Measurements from ENCODE around the gene ATXN1.

DNA sequence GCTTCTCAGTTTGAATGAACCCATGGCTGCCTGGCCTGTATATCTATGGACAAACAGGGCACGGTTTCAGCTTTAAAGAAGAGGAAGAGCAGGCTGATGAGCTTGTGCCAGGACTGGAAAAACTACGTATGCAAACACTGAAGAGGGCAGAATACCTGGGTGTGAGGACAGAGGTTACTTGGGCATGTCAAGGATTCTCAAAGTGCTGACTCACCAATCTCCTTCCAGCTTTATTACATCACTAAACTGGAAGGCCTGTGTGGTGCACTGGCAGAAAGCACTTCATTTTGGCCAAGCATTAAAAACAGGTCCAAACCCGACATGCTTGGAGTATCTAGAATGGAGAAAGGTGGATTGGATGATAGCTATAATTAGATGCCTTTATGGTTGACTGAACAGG lies 427.7 kb downstream of the ATXN1 start:
- TF ChIP-seq HDAC6 (IDR thresholded peaks at IDR 0.05; ENCODE audit: low read depth, low read length) (no peak), SRF (IDR thresholded peaks at IDR 0.05; ENCODE audit: low read depth, low read length) (no peak), SAP30 (IDR thresholded peaks at IDR 0.05; ENCODE audit: insufficient read depth, insufficient replicate concordance, low read length) (no peak), JUND (IDR thresholded peaks at IDR 0.05; ENCODE audit: low read length) (no peak), CBX8 (IDR thresholded peaks at IDR 0.05; ENCODE audit: borderline replicate concordance, low read depth, low read length) (no peak), EP300 (IDR thresholded peaks at IDR 0.05; ENCODE audit: borderline replicate concordance in 1 of 2, low read depth in 2 of 2, low read length in 2 of 2) (no peak), ASH2L (IDR thresholded peaks at IDR 0.05; ENCODE audit: low read length) (no peak), SIN3A (conservative IDR thresholded peaks at IDR 0.05 in 1 of 2, IDR thresholded peaks at IDR 0.05 in 1 of 2; ENCODE audit: low read depth in 1 of 2, low read length in 2 of 2) (no peak), EZH2 (IDR thresholded peaks at IDR 0.05; ENCODE audit: low read depth, low read length, severe bottlenecking) (no peak)
- TF ChIP-seq, protein P1, sequence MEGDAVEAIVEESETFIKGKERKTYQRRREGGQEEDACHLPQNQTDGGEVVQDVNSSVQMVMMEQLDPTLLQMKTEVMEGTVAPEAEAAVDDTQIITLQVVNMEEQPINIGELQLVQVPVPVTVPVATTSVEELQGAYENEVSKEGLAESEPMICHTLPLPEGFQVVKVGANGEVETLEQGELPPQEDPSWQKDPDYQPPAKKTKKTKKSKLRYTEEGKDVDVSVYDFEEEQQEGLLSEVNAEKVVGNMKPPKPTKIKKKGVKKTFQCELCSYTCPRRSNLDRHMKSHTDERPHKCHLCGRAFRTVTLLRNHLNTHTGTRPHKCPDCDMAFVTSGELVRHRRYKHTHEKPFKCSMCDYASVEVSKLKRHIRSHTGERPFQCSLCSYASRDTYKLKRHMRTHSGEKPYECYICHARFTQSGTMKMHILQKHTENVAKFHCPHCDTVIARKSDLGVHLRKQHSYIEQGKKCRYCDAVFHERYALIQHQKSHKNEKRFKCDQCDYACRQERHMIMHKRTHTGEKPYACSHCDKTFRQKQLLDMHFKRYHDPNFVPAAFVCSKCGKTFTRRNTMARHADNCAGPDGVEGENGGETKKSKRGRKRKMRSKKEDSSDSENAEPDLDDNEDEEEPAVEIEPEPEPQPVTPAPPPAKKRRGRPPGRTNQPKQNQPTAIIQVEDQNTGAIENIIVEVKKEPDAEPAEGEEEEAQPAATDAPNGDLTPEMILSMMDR (IDR thresholded peaks at IDR 0.05; ENCODE audit: control extremely low read depth in 1 of 3, insufficient read depth in 1 of 3, low read depth in 1 of 3, low read length in 3 of 3) = no peak
- TF ChIP-seq, protein P2, sequence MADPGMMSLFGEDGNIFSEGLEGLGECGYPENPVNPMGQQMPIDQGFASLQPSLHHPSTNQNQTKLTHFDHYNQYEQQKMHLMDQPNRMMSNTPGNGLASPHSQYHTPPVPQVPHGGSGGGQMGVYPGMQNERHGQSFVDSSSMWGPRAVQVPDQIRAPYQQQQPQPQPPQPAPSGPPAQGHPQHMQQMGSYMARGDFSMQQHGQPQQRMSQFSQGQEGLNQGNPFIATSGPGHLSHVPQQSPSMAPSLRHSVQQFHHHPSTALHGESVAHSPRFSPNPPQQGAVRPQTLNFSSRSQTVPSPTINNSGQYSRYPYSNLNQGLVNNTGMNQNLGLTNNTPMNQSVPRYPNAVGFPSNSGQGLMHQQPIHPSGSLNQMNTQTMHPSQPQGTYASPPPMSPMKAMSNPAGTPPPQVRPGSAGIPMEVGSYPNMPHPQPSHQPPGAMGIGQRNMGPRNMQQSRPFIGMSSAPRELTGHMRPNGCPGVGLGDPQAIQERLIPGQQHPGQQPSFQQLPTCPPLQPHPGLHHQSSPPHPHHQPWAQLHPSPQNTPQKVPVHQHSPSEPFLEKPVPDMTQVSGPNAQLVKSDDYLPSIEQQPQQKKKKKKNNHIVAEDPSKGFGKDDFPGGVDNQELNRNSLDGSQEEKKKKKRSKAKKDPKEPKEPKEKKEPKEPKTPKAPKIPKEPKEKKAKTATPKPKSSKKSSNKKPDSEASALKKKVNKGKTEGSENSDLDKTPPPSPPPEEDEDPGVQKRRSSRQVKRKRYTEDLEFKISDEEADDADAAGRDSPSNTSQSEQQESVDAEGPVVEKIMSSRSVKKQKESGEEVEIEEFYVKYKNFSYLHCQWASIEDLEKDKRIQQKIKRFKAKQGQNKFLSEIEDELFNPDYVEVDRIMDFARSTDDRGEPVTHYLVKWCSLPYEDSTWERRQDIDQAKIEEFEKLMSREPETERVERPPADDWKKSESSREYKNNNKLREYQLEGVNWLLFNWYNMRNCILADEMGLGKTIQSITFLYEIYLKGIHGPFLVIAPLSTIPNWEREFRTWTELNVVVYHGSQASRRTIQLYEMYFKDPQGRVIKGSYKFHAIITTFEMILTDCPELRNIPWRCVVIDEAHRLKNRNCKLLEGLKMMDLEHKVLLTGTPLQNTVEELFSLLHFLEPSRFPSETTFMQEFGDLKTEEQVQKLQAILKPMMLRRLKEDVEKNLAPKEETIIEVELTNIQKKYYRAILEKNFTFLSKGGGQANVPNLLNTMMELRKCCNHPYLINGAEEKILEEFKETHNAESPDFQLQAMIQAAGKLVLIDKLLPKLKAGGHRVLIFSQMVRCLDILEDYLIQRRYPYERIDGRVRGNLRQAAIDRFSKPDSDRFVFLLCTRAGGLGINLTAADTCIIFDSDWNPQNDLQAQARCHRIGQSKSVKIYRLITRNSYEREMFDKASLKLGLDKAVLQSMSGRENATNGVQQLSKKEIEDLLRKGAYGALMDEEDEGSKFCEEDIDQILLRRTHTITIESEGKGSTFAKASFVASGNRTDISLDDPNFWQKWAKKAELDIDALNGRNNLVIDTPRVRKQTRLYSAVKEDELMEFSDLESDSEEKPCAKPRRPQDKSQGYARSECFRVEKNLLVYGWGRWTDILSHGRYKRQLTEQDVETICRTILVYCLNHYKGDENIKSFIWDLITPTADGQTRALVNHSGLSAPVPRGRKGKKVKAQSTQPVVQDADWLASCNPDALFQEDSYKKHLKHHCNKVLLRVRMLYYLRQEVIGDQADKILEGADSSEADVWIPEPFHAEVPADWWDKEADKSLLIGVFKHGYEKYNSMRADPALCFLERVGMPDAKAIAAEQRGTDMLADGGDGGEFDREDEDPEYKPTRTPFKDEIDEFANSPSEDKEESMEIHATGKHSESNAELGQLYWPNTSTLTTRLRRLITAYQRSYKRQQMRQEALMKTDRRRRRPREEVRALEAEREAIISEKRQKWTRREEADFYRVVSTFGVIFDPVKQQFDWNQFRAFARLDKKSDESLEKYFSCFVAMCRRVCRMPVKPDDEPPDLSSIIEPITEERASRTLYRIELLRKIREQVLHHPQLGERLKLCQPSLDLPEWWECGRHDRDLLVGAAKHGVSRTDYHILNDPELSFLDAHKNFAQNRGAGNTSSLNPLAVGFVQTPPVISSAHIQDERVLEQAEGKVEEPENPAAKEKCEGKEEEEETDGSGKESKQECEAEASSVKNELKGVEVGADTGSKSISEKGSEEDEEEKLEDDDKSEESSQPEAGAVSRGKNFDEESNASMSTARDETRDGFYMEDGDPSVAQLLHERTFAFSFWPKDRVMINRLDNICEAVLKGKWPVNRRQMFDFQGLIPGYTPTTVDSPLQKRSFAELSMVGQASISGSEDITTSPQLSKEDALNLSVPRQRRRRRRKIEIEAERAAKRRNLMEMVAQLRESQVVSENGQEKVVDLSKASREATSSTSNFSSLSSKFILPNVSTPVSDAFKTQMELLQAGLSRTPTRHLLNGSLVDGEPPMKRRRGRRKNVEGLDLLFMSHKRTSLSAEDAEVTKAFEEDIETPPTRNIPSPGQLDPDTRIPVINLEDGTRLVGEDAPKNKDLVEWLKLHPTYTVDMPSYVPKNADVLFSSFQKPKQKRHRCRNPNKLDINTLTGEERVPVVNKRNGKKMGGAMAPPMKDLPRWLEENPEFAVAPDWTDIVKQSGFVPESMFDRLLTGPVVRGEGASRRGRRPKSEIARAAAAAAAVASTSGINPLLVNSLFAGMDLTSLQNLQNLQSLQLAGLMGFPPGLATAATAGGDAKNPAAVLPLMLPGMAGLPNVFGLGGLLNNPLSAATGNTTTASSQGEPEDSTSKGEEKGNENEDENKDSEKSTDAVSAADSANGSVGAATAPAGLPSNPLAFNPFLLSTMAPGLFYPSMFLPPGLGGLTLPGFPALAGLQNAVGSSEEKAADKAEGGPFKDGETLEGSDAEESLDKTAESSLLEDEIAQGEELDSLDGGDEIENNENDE (IDR thresholded peaks at IDR 0.05; ENCODE audit: insufficient replicate concordance, low read length) = no peak
